ENCODE data around the gene CYTH1. TPM values are rescaled to one million over a fixed set of nuclear protein-coding genes. Genes with fewer than 3 reads are reported as not detected.

Gene CYTH1, protein sequence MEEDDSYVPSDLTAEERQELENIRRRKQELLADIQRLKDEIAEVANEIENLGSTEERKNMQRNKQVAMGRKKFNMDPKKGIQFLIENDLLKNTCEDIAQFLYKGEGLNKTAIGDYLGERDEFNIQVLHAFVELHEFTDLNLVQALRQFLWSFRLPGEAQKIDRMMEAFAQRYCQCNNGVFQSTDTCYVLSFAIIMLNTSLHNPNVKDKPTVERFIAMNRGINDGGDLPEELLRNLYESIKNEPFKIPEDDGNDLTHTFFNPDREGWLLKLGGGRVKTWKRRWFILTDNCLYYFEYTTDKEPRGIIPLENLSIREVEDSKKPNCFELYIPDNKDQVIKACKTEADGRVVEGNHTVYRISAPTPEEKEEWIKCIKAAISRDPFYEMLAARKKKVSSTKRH
- total RNA-seq: 50.6 and 51.4 TPM in 2 replicates

DNA sequence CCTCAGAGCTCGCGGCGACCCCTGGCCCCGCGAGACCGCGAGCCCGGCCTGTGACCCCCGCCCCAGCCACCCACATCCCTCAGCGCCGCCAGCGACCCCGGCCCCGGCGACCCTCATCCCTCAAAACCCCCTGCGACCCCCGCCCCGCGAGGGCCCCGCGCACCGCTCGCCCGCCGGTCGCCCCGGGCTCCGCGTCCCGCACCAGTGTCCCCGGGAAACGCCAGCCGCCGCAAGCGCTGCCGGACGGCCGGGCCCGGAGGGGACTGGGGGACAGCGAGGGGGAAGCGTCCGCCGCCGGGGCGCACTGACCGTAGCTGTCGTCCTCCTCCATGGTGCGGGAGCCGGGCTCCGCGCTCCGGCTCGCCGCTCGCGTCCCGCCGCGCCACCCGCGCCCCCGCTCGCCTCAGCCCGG lies at the start of gene CYTH1:
TSS of gene CYTH1 (minus strand) at position 381 of the 412 bp plus-strand sequence. CDS start at position 331, 50 bp downstream.
- DNase-seq: no peak

DNA sequence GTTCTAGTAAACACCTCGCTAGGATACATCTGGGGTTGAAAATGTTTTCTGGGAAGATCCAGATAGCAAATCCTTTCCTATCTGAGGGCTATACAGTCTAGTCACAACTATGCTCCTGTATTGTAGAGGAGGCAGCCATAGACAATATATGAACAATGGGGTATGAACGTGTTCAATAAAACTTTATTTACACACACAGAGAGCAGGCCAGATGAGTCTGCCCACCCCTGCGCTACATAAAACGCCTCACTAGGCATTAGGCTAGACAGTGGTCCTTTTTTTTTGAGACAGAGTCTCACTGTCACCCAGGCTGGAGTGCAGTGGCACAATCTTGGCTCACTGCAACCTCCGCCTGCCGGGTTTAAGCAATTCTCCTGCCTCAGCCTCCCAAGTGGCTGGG lies 47.4 kb upstream of the CYTH1 start:
- no peak for DNase-seq

DNA sequence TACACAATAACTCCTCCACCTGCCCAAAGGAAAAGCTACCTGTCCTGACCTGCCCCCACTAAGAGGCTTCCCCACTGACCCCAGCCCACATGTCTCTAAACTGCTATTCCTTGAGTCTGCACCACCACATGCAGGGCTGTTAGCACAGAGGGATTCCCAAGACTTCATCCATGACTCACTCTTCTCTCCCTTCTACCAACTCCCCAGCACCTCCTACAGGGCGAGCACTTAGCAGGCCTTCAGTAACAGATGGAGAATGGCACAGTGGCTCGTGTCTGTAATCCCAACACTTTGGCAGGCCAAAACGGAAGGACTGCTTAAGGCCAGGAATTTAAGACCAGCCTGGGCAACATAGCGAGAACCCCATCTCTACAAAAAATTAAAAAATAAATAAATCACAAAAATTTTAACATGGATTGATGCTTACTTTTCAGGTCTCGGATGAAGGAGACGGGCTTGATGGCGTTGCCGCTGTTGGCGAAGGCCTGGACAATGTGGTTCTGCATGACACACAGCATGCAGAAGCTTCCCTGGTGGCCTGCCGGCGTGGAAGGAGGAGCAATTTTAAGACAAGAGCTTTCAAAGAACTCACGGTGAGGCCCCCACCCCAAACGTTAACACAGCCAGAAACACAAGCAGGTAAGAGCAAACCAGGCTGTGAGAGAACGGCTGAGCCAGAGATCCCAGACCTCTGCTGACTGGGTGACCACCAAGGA lies 46.6 kb upstream of the CYTH1 start:
- peak; percentile 68 for DNase-seq

DNA sequence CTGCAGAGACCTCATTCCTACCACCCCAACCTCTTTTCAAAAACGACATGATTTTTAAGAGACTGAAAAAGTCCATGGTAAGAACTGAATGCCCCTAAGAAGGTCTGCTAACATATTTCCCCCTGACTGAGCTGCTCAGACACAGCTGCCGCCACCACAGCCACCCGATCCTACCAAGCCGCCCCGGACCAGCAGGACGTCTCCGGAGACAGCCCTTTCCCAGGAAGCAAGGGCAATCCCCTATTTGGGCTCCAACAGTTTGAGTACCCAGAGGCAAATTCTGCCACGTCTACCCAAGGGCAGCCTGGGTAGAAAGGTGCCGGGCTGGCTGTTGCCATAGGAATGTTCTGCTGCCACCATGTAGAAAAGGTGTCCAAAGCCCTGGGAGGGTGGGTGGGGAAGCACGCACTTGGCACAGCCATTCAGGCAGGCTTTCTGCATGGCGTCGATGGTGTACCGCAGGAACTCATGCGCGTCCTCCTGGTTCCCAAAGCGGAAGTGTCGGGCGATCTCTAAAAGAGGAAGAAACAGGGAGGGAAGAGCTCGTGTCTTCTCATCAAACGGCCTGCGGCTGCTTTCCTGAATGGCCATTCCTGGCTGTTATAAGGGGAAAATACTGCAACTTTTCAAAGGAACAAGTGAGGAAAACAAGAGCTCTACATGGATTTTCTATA lies 44.9 kb upstream of the CYTH1 start:
- no peak for DNase-seq

DNA sequence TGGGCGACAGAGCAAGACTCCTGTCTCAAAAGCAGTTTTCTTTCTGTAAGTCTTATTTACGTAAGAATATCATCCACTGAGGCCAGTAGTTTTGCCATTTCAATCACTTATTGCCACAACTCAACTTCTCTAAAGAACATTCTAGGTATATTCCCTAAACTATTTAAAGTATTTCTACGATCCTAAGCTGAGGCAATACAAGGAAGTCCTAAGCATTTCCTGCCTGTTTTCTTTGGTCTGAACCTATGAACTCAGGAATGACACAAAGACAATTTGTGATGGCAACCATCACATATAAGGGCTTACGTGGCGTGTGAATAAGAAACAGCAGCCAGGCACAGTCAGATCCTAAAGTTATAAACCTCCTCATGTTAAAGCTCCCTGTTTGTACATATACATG lies 44.3 kb upstream of the CYTH1 start:
- peak; percentile 74 for DNase-seq

DNA sequence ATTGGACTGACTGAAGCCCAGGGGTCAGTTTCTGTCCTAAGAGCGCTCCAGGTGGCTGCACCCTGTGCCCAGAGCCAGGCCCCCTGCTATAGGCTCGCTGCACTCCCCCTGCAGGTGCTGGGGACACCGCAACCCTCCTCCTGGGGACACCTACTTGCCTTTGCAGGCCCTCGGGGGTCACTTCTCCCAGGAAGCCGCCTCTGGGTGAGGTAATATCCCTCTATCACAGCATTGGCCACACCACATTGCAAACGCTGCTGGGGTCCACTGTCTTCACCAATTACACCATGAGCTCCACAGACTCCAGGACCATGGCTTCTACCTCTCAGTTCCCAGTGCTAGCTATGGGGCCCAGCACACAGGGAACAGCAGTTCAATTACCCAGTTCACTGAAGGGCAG lies 43.6 kb upstream of the CYTH1 start:
- DNase-seq: no peak

DNA sequence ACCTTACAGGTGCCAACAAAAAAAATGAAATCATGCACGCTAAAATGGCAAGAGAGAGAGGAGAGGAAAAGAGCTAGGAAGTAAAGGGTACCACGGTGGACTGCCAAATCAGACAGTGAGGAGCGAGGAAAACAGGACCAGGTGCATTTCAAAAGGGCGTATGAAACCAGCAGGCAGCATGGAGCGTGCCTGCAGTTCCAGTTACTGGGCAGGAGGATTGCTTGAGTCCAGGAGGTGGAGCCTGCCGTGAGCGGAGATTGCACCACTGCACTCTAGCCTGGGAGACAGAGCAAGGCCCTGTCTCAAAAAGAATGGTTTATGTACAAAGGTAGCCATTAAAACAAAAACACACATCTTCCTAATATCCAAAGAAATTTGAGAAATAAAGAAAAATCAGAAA lies 42.2 kb upstream of the CYTH1 start:
- DNase-seq: no peak

DNA sequence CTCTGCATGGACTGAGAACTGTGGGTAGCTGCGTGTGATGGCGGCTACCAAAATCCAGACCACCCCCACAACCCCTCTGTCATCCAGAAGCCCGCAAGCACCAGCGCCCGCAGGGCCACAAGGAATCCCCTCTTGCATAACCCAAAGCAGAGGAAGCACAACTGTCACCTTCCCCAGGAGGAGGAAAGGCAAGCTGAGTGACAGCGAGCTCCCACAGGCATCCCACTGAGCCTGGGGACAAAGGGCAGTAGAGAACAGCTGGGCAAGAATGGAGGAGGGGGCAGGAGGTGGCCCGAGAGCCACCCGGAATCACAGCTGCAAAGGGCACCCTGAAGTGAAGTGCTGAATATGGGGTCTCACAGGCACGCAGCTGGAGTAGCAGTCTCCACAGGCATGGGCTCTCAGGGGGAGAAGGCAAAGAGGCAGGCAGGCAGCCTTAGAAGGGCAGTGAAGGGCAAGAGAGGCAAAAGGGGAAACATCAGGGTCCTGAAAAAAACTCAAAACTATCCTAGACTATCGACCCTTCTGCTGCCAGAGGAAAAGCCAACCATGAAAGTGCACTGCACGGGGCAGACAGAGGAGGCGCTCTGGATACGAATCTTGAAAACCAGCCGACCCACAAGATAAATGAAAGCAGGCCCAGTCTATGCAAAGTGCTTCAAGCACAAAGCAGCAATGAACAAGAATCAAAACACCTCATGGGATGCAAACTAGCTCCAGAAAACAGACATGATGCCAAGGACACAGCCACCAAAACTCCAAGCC lies 41.4 kb upstream of the CYTH1 start:
- no peak for DNase-seq

DNA sequence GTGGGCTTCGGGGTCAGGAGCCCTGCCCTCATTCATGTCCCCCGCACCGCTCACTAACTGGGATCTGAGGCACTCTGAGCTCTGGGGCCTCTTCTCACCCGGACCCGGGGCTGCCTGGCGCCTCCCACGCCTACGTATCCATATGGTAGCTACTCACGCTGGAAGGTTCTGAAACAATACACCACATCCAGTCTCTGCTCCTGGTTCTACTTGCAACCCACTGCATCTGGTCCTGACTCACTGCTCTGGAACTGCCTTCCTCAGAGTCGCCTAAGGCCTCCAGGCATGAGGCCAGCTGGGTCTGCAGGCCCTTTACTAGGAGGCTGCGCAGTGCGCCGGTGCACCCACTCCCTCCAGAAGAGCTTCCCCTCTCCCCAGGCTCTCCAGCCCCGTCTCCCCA lies 40.5 kb upstream of the CYTH1 start:
- DNase-seq: peak; percentile 30

DNA sequence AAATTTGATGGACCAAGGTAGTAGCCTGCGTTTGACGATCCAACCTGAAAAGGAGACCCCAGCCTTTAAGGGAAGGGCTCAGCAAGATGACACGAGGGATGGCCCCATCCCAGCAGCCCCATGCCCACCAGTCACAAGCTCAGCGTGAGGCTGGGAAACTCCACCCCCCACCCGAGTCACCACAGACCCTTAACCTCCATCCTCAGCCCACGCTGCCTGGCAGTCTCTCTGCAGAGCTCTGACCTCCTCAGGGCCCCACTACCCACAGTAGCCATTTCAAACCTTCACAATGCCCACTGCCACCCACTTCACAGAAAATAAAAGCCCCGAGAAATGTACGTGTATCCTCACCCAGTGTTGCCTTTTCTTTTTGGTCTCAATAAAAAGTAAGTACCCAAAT lies 39.9 kb upstream of the CYTH1 start:
- no peak for DNase-seq

DNA sequence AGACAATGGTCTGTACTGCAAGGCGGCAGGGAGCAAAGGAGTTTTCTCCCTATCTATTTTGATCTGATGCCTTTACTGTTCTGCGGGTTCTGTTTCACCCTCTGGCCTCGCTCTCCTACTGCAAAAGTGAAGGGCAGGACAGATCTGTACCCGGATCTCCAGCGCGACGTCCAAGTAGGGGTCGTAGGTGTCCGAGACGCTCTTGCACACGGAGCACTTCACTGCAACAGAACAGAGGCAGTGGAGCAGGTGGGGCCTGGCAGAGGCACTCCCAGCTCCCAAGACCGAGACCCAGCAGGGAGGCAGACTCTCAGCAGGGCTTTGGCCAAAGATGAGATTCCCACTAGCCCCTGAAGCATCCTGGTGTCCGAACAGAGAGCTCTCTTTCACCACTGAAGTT lies 38.8 kb upstream of the CYTH1 start:
- no peak for DNase-seq

DNA sequence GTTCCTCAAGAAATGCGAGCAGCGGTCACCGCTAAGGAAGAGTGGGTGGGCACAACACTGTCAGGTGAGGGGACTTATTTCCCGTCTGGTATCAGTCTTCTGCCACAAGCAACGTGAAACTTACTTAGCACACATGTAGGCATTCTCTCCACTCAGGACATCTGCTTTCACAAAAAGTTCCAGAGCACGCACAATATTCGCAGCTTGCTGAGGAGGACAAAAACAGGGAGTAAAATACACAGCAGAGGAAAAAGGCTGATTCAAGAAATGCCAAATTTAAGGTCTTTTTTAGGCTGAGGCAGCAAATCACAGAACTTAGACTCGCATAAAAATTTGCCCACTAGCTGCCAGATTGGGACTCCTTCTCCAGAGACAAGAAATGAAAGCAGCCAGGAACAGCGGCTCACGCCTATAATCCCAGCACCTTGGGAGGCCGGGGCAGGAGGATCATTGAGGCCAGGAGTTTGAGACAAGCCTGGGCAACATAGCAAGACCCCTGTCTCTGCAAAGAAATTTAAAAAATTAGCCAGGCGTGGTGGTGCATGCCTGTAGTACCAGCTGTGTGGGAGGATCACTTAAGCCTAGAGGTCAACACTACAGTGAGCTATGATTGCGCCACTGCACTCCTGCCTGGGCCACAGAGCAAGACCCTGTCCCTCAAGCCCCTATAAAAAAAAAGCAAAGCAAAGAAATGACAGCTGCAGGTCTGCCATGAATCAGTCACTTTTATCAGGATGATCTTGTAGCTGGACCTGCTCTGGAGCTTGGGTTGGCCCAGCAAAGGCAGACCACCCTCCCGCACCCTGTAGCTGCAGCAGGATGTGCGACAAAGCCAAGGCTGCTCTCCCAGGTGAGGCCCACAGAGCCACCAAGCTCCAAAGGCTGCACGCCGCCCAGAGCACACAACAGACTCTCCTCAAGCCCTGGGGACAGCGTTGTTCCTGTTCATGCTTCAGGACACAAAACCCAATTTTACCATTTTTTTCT lies 38.0 kb upstream of the CYTH1 start:
- DNase-seq: no peak

DNA sequence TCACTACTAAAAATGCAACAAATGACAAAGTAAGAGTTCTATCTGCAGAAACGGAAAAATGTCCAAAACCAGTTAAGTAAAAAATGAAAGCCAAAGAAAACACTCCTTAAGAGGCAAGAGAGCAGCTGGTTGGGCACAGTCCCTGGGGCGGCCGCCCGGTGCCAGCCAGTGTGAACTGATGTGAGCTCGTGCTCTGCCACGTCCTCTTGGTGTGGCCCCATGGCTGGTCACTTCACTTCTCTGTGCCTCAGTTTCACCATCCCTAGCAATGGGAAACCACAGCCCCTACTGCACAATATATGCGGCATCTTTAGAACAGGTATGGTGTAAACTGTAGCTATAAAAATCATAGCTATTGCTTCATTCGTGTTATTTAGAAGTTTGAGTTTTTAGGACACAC lies 37.3 kb upstream of the CYTH1 start:
- peak; percentile 29 for DNase-seq

DNA sequence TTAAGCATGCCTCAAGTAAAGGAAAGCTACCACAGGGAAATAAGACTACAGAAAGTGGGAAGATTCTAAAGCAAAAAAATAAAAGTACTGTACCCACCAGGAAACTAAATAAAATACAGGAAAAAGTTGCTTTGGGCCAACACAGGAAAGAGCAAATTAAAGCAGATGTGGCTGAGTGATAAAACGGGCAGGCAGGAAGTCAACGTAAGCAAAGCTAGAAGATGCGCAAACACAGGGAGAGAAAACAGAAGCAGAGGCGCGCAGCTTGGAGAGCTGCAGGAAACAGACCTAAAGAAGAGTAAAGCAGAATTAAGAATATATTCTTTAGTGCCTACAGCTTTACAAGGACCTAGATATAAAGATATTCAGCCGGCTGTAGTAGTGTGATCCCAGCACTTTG lies 36.9 kb upstream of the CYTH1 start:
- peak; percentile 89 for DNase-seq

DNA sequence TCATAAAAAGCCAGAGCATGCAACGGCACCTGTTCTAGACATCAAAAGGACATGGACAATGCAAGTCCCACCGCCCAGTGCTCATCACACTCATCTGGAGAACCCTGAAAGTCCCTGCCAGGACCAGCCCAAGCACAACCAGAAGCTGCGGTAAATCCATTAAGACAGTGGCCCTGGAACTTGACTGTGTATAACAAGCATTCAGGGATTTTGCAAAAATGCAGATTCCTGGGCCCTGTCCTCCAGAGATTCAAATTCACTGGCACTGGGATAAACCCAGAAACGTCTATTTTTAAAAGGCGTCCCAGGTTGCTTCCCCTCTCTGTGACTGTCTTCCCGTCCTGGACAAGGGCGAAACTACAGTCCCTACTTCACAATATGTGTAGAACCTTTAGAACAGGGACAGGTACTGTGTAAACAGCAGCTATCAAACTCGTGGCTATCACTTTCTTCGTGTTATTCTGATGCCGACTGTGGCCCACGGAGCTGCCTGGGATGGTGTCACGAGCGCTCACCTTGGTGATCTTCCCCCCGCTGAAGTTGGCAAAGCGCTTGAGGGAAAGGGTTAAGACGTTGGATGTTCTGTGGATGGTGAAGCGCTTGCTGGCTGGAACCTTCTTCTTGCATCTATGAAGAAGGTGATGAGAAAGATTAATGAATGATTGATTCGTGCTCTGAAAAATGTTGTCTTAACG lies 36.2 kb upstream of the CYTH1 start:
- no peak for DNase-seq

DNA sequence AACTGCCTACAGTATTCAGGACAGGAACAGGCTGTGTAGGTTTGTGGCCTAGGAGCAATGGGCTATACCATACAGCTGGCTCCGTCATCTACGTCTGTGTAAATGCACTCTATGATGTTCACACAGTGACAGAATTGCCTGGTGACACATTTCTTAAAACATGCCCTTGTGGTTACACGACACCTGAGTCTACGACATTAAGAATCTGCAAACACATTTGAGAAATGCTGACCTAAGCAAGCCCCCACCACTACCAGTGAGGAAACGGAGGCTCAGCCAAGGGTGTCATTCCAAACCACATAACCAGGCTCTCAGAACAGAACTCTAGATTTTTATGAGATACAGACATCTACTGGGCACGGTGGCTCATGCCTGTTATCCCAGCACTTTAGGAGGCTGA lies 35.0 kb upstream of the CYTH1 start:
- DNase-seq: no peak

DNA sequence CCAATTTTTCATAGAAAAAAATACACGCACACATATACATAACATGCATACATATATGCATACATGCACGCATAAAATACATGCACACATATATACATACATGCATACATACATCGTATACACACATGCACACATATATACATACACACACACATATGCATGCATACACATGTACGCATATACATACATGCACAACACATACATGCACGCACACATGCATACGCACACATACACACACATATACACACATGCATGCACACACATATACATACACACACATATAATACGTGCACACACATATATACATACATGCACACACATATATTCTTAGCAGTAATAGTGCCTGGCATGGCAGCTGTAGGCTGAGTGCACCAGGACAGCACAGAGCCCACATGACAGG lies 33.6 kb upstream of the CYTH1 start:
- no peak for DNase-seq

DNA sequence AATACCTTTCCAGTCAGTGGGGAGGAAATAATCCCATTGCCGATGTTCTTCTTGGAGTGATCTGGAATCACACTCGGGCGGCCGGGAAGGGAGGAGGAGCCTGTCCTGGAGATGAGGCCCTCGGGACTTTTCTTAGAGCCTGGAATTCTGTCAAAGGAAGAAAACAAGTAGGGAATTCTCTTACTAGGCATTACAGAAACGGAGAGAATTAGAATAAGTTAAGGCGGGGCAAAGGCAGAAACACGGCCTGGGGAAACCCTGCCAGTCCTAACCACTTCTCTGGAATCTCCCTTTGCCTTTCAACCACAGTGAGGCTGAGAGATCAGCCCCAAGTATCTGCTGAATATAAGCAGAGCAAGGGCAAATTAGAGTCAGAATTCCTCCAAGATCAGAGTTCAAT lies 30.8 kb upstream of the CYTH1 start:
- no peak for DNase-seq

DNA sequence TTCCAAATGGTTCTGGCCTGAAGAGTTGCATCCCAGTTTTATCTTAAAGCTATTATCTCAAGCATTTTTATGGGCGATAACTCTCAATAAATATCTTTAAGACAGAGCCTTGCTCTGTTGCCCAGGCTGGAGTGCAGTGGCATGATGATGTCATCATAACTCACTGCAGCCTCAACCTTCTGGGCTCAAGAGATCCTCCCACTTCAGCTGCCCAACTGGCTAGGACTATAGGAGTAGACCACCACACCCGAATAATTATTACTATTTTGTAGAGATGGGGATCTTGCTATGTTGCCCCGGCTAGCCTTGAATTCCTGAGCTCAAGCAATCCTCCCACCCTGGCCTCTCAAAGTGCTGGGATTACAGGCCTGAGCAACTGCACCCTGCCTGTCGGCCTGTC lies 26.1 kb upstream of the CYTH1 start:
- no peak for DNase-seq

DNA sequence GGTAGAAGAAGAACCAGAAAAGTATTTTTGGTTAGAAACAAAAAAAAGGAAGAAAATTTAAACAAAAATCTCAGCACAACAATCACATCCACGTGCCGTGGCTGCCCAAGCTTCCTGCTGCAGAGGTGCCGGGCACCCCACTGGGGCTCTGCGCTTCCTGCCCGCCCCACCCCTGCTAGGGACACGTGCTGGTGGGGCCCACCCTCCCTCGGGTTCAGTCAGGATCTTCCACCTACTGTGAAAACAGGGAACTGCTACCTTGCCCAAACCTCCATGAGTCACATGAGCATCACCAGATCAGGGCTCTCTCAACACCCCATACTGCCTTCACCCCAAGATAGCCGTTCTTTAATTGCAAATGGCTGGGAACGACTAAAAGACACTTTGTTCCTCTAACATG lies 24.4 kb upstream of the CYTH1 start:
- no peak for DNase-seq

DNA sequence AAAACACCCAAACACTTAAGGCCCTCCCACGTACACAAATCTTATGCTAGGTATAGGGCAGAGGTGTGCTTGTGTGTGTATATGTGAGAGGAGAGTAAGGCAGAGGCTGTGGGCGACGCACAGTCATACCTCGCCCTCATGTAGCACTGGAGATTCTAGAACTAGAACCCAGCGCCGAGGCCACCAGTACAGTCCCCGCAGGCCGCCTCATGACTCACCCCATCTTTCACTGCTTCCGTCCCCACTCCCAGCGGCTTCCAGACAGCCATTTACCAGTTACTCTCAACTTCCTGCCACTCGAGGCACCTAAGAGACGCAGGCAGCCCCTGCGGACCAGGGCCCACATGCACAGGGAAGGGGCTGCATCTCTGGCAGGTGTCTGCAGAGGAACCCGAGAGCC lies 23.2 kb upstream of the CYTH1 start:
- peak; percentile 36 for DNase-seq
